Natural killer cell (primary cell): Measurements from ENCODE around the gene FAM219B. TPM values are rescaled to one million over a fixed set of nuclear protein-coding genes. Genes with fewer than 3 reads are reported as not detected.

Source experiments
- ATAC-seq, 3 donors: fragments of 150-1000 bp in 2 of 3; fragments of 200-7000 bp in 1 of 3; cut with Tn5 transposase; 1 replicate in 1 of 3; 2 replicates in 2 of 3; pipeline ENCODE4 v1.10.0; 2021; ENCODE audit warnings: mild to moderate bottlenecking in 2 of 3, moderate library complexity in 2 of 3
- DNase-seq, 2 donors: peaks; one replicate each; pipeline versions ENCODE4 v3.0.0 to v3.0.0-alpha.2; 2013 to 2021; ENCODE audit warnings: mixed read lengths in 1 of 2
- H3K27ac ChIP-seq: one replicate; pipeline ENCODE4 v1.5.1; 2013; ENCODE audit warnings: mild to moderate bottlenecking, low read length
- H3K27me3 ChIP-seq: one replicate; pipeline ENCODE4 v1.6.1; 2013; ENCODE audit warnings: low read length; ENCODE audit not compliant: control insufficient read depth, insufficient read depth
- H3K36me3 ChIP-seq: one replicate; pipeline ENCODE4 v1.6.1; 2013; ENCODE audit warnings: low read length; ENCODE audit not compliant: control insufficient read depth, insufficient read depth
- H3K4me1 ChIP-seq: one replicate; pipeline ENCODE4 v1.6.1; 2013; ENCODE audit warnings: low read length; ENCODE audit not compliant: control insufficient read depth, insufficient read depth
- H3K4me3 ChIP-seq: one replicate; pipeline ENCODE4 v1.5.1; 2013; ENCODE audit warnings: low read length
- H3K9me3 ChIP-seq: one replicate; pipeline ENCODE4 v1.6.1; 2013; ENCODE audit warnings: low read length; ENCODE audit not compliant: control insufficient read depth, insufficient read depth
- H3K27ac Mint-ChIP-seq, 2 donors: one replicate each; pipeline ENCODE4 v1.8.0; 2022; ENCODE audit warnings: mild to moderate bottlenecking in 2 of 2, mixed read lengths in 2 of 2, moderate library complexity in 1 of 2
- H3K27me3 Mint-ChIP-seq, 2 donors: one replicate each; pipeline ENCODE4 v1.8.0; 2022; ENCODE audit warnings: low read depth in 2 of 2, mixed read lengths in 2 of 2
- H3K36me3 Mint-ChIP-seq: one replicate; pipeline ENCODE4 v1.8.0; 2022; ENCODE audit warnings: mixed read lengths
- H3K4me1 Mint-ChIP-seq, 2 donors: one replicate each; pipeline ENCODE4 v1.8.0; 2022; ENCODE audit warnings: mixed read lengths in 2 of 2
- H3K4me3 Mint-ChIP-seq: one replicate; pipeline ENCODE4 v1.8.0; 2022; ENCODE audit warnings: mild to moderate bottlenecking, moderate library complexity, mixed read lengths
- H3K9me3 Mint-ChIP-seq, 2 donors: one replicate each; pipeline ENCODE4 v1.8.0; 2022; ENCODE audit warnings: mixed read lengths in 2 of 2
- CTCF ChIP-seq: fragments of 200-600 bp; IDR thresholded peaks from one replicate; pipeline ENCODE4 v1.8.0; 2022; ENCODE audit warnings: antibody characterized with exemption
- WGBS: methylation state at CpG from one replicate; pipeline ENCODE4 v1.1.7; 2013; ENCODE audit warnings: missing lambda C conversion rate; ENCODE audit not compliant: insufficient coverage; 5-methylcytosine and 5-hydroxymethylcytosine counted together
- intact Hi-C: fragments of 100-400 bp; cut with micrococcal nuclease; formaldehyde crosslinking; loops from one replicate; pipeline ENCODE4 v1.14.2; 2022
- total RNA-seq, 4 donors: library from RNA; stranded (reverse); fragments of 120-200 nt in 1 of 4; gene quantifications; one replicate each; pipeline versions ENCODE4 v1.2.3 to v1.2.4, GENCODE V29; 2013 to 2022

The FAM219B gene
- total RNA-seq = 100 to 1,000 TPM in 1 of 3 donors, 10 to 100 TPM in 2; 63.5 to 107 (median 69.0) TPM
- 83.9 TPM for total RNA-seq (2013)

- ATAC-seq (peak; percentile 92 to 95 (median 93)), DNase-seq (peak; percentile 78 to 82)
- peaks cover 20 to 33% of the 10 kb centered on the region in 2 donors for H3K4me1 Mint-ChIP-seq
- peak within 1 kb of the TSS; percentile 93 to 96 for H3K27ac Mint-ChIP-seq
- peaks cover 27% of the 10 kb centered on the region for H3K4me1 ChIP-seq
- H3K27me3 ChIP-seq = no peaks in the 10 kb centered on the region
- peak within 1 kb of the TSS; percentile 75 for H3K27ac ChIP-seq
- no peaks in the 10 kb centered on the region for H3K27me3 Mint-ChIP-seq
- H3K9me3 Mint-ChIP-seq = no peaks in the 10 kb centered on the region
- H3K36me3 ChIP-seq = peaks cover 29% of the 10 kb centered on the region
- no peak for TF ChIP-seq CTCF
- H3K36me3 Mint-ChIP-seq = no peaks in the 10 kb centered on the region
- under 1% methylated on average over 74 of the region's 74 CpGs for WGBS
- peak within 1 kb of the TSS; percentile 90 for H3K4me3 ChIP-seq
- H3K9me3 ChIP-seq = no peaks in the 10 kb centered on the region
- intact Hi-C loops = loop anchor here (2.0 to 5.0 kb wide), 3 partner anchors 16 to 64 kb away; partner anchors contain the start of genes COX5A, MPI and ULK3
- peak within 1 kb of the TSS; percentile 98 for H3K4me3 Mint-ChIP-seq
These were observed at the start of gene FAM219B for GRCh38 chr15:74906450-74907162. Gene FAM219B (minus strand): TSS chr15:74906851. CDS start chr15:74906800, 51 bp downstream.

- DNase-seq = peak; percentile 48 to 77
- Histone ChIP-seq H3K4me1 (peaks cover 33% of the 10 kb centered on the region), H3K4me3 (peak overlapping the region; percentile 16), H3K27ac (no peak overlapping the region), H3K9me3 (no peaks in the 10 kb centered on the region), H3K27me3 (peaks cover 30% of the 10 kb centered on the region), H3K36me3 (no peaks in the 10 kb centered on the region)
- TF ChIP-seq CTCF = peak; percentile 13
- peak; percentile 52 to 67 (median 64) for ATAC-seq
- Mint-ChIP-seq H3K9me3 (no peaks in the 10 kb centered on the region), H3K4me3 (peak overlapping the region; percentile 25), H3K4me1 (peaks cover 6 to 22% of the 10 kb centered on the region in 2 donors), H3K36me3 (no peaks in the 10 kb centered on the region), H3K27ac (no peak overlapping the region), H3K27me3 (peaks cover 30 to 38% of the 10 kb centered on the region in 2 donors)
- intact Hi-C loops = loop anchor here (2.0 kb wide), 1 partner anchor 249 kb away; no protein-coding TSS in a partner anchor
- 26% methylated on average over 88 of the region's 88 CpGs for WGBS
These were observed 49.4 kb upstream of the FAM219B start for GRCh38 chr15:74955796-74956647.

- DNase-seq (no peak), ATAC-seq (no peak)
- no peak overlapping the region for H3K27ac ChIP-seq
- Mint-ChIP-seq H3K27me3 (peaks cover 24 to 29% of the 10 kb centered on the region in 2 donors), H3K27ac (no peak overlapping the region), H3K36me3 (no peaks in the 10 kb centered on the region), H3K4me3 (no peak overlapping the region), H3K4me1 (peaks cover 6 to 22% of the 10 kb centered on the region in 2 donors), H3K9me3 (no peaks in the 10 kb centered on the region)
- no peaks in the 10 kb centered on the region for H3K9me3 ChIP-seq
- peaks cover 33% of the 10 kb centered on the region for H3K4me1 ChIP-seq
- intact Hi-C loops = no loop called here
- no peaks in the 10 kb centered on the region for H3K36me3 ChIP-seq
- H3K27me3 ChIP-seq = peaks cover 27% of the 10 kb centered on the region
- 91% methylated on average over 7 of the region's 8 CpGs for WGBS
- H3K4me3 ChIP-seq = no peak overlapping the region
- no peak for TF ChIP-seq CTCF
These were observed 48.4 kb upstream of the FAM219B start for GRCh38 chr15:74955017-74955416.
